Stomach (tissue), 9 donors: ENCODE measurements around the gene PRDM5. TPM values are rescaled to one million over a fixed set of nuclear protein-coding genes. Genes with fewer than 3 reads are reported as not detected.

Experiments
- DNase-seq, 2 donors: peaks; one replicate each; pipeline versions ENCODE4 v3.0.0 to v3.0.0-alpha.2; 2013 to 2019
- H3K27ac ChIP-seq, 5 donors: fragments of 200-600 bp in 4 of 5; sonication (generic) in 4 of 5; one replicate each; pipeline ENCODE4 v1.5.1; 2013 to 2019; ENCODE audit warnings: mild to moderate bottlenecking in 1 of 5, moderate library complexity in 1 of 5
- H3K27me3 ChIP-seq, 3 donors: fragments of 200-600 bp; sonication (generic); one replicate each; pipeline ENCODE4 v1.5.1; 2017 to 2019; ENCODE audit warnings: mixed run types in 1 of 3
- H3K36me3 ChIP-seq, 4 donors: fragments of 200-600 bp; sonication (generic); 1 replicate in 3 of 4; 2 replicates in 1 of 4; pipeline ENCODE4 v1.5.1; 2016 to 2019
- H3K4me1 ChIP-seq, 4 donors: fragments of 200-600 bp; sonication (generic); one replicate each; pipeline ENCODE4 v1.5.1; 2016 to 2019
- H3K4me3 ChIP-seq, 4 donors: fragments of 200-600 bp; sonication (generic) in 3 of 4; one replicate each; pipeline ENCODE4 v1.5.1; 2016 to 2019; ENCODE audit warnings: mild to moderate bottlenecking in 1 of 4
- H3K9me3 ChIP-seq, 4 donors: fragments of 200-600 bp; sonication (generic); one replicate each; pipeline ENCODE4 v1.5.1; 2016 to 2019
- CTCF ChIP-seq, 7 experiments: fragments of 450-650 bp in 4 of 7; fragments of 200-600 bp in 3 of 7; sonication (generic) in 3 of 7; IDR thresholded peaks; one replicate each; pipeline ENCODE4 v1.5.1; 2016 to 2019; ENCODE audit warnings: antibody characterized with exemption in 7 of 7, control low read depth in 2 of 7, mild to moderate bottlenecking in 1 of 7
- EP300 ChIP-seq: sonication (generic); formaldehyde crosslinking; IDR thresholded peaks from one replicate; pipeline ENCODE4 v1.6.1; 2017; ENCODE audit warnings: antibody characterized with exemption
- POLR2A ChIP-seq, 4 donors: fragments of 450-650 bp; IDR thresholded peaks; one replicate each; pipeline ENCODE4 v1.6.1; 2016; ENCODE audit warnings: antibody characterized with exemption in 4 of 4, control low read depth in 2 of 4, mild to moderate bottlenecking in 1 of 4, moderate library complexity in 1 of 4
- POLR2AphosphoS5 ChIP-seq, 3 donors: sonication (generic); formaldehyde crosslinking; IDR thresholded peaks; one replicate each; pipeline ENCODE4 v1.6.1; 2016; ENCODE audit warnings: antibody characterized with exemption in 3 of 3
- WGBS, 5 donors: extraction: QIAGEN DNeasy Blood & Tissue Kit in 3 of 5; methylation state at CpG; one replicate each; pipeline versions ENCODE4 v1.1.5 to v1.1.7; 2013 to 2018; 5-methylcytosine and 5-hydroxymethylcytosine counted together
- intact Hi-C: fragments of 100-400 bp; cut with DNase I; formaldehyde crosslinking; loops from one replicate; pipeline ENCODE4 v1.15.1; 2023; ENCODE audit warnings: low total_unique reads
- polyA plus RNA-seq, 3 donors: library from polyadenylated mRNA; stranded (reverse); fragments of 200-250 nt; gene quantifications; one replicate each; pipeline ENCODE4 v1.2.3, GENCODE V29; 2013
- total RNA-seq, 5 donors: library from RNA; depleted of rRNA; stranded (reverse); fragments of >200 nt; gene quantifications; one replicate each; pipeline versions ENCODE4 v1.1.0 to v1.2.3, GENCODE V29; 2014 to 2016
- donor health status: healthy with polysubstance abuse.
- donor health status: Bipolar disorder and iron deficiency.
- donor health status: healthy.

The PRDM5 gene
- total and polyA plus RNA-seq, 8 donors: 1.5 to 64.7 (median 10.7) TPM

- Histone ChIP-seq H3K27ac (no peak overlapping the region), H3K27me3 (peaks cover 0 to 13% (median 0%) of the 10 kb centered on the region in 3 donors), H3K36me3 (no peaks in the 10 kb centered on the region), H3K9me3 (no peaks in the 10 kb centered on the region), H3K4me3 (no peak overlapping the region), H3K4me1 (peaks cover 0 to 49% (median 29%) of the 10 kb centered on the region in 4 donors)
- 85 to 91% (median 87%) methylated on average over 2 of the region's 2 CpGs for WGBS, 5 donors
- no peak for DNase-seq
- TF ChIP-seq POLR2AphosphoS5 (IDR thresholded peaks at IDR 0.05) (no peak), CTCF (IDR thresholded peaks at IDR 0.05) (no peak), POLR2A (IDR thresholded peaks at IDR 0.05) (no peak)
- intact Hi-C loops: no loop called here
Measured at GRCh38 chr4:120920666-120921065, 1.9 kb downstream of the PRDM5 start.

DNA sequence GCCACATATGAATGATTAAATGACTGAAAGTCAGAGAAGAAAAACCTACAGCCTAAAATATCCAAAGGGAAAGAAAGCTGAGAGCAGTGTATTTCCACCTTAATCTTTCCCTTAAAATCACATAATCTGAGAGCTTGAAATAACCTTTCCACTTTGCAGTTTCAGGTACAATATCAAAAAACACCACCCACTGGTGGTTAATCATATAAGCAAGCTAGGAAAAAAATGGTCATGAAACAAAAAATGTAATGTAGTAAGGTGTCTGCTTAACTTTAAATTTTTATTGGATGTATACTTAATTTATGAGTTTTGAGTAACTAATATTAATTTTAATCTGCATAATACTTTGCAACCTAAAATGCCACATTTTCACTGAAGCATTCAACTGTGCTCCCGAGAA, 3.2 kb downstream of the PRDM5 start:
- WGBS, 5 donors: 90 to 100% (median 96%) methylated on average over 1 of the region's 1 CpG

DNA sequence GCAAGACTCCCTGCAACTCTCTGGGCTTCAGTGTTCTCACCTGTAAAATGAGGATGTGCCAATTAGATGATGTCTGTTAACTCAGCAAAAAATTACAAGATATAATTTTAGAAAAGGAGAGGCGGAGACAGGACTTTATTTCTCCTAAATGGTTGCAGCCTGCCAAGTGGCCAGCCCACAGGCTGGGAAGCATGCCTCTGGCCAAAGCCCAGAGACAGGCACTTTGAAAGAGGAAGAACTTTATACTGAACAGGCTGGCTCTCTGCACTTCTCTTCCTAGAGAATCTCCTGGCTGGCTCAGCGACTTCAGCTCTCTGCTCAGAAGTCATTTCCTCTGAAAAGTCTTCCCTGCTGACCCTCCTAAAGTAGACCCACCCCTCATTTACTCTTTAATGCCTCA, 3.7 kb downstream of the PRDM5 start:
- DNase-seq: peak in 1 of 2 donors; percentile 8
- intact Hi-C loops: no loop called here
- TF ChIP-seq CTCF (IDR thresholded peaks at IDR 0.05) (no peak), EP300 (no peak), POLR2AphosphoS5 (IDR thresholded peaks at IDR 0.05) (no peak), POLR2A (IDR thresholded peaks at IDR 0.05) (no peak)
- H3K9me3 ChIP-seq: no peaks in the 10 kb centered on the region
- no peak overlapping the region for H3K4me3 ChIP-seq
- H3K36me3 ChIP-seq: no peaks in the 10 kb centered on the region
- WGBS, 5 donors: 35 to 50% (median 45%) methylated on average over 2 of the region's 2 CpGs
- no peak overlapping the region for H3K27ac ChIP-seq
- peaks cover 0 to 13% (median 0%) of the 10 kb centered on the region in 3 donors for H3K27me3 ChIP-seq
- H3K4me1 ChIP-seq: peaks cover 0 to 49% (median 29%) of the 10 kb centered on the region in 4 donors

More for the DNA sequence above, 3.2 kb downstream of the PRDM5 start:
- DNase-seq: no peak
- no peak overlapping the region for H3K4me3 ChIP-seq
- no peaks in the 10 kb centered on the region for H3K9me3 ChIP-seq
- peaks cover 0 to 49% (median 29%) of the 10 kb centered on the region in 4 donors for H3K4me1 ChIP-seq
- H3K27me3 ChIP-seq: peaks cover 0 to 13% (median 0%) of the 10 kb centered on the region in 3 donors
- H3K27ac ChIP-seq: no peak overlapping the region
- no peak for TF ChIP-seq POLR2A (IDR thresholded peaks at IDR 0.05)
- TF ChIP-seq CTCF (IDR thresholded peaks at IDR 0.05): no peak
- no peak for TF ChIP-seq POLR2AphosphoS5 (IDR thresholded peaks at IDR 0.05)
- TF ChIP-seq EP300: no peak
- H3K36me3 ChIP-seq: no peaks in the 10 kb centered on the region
- intact Hi-C loops: no loop called here

DNA sequence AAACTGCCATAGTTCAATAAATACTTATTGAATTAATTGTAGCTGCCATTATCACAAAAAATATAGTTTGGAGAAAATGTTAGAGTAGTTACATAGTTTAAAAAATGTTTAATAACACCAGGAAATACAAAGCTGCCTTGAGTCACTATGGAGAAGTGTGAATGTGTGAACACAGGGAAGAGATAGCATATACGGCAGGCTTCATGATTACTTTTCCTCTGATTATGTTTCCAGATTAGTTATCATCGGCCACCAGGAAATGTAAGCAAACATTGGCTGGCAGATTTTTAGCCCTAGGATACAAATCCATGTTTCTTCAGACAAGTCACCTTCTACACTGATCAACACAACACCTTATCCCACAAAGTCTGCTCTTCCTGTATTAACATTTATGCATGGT, 4.4 kb downstream of the PRDM5 start:
- peaks cover 0 to 44% (median 26%) of the 10 kb centered on the region in 4 donors for H3K4me1 ChIP-seq
- DNase-seq: peak in 1 of 2 donors; percentile 18

GRCh38 chr4:120916937-120917336, 5.6 kb downstream of the PRDM5 start:
- TF ChIP-seq CTCF (IDR thresholded peaks at IDR 0.05): no peak
- no peak for TF ChIP-seq POLR2AphosphoS5 (IDR thresholded peaks at IDR 0.05)
- TF ChIP-seq EP300: no peak
- no peak for TF ChIP-seq POLR2A (IDR thresholded peaks at IDR 0.05)
- Histone ChIP-seq H3K4me1 (peaks cover 0 to 39% (median 23%) of the 10 kb centered on the region in 4 donors), H3K9me3 (no peaks in the 10 kb centered on the region), H3K36me3 (no peaks in the 10 kb centered on the region), H3K27me3 (peaks cover 0 to 2% (median 0%) of the 10 kb centered on the region in 3 donors), H3K4me3 (no peak overlapping the region), H3K27ac (no peak overlapping the region)
- DNase-seq: no peak
- intact Hi-C loops: no loop called here
- WGBS, 5 donors: 57 to 97% (median 64%) methylated on average over 2 to 3 of the region's 3 CpGs

More for the DNA sequence above, 4.4 kb downstream of the PRDM5 start:
- Histone ChIP-seq H3K36me3 (no peaks in the 10 kb centered on the region), H3K9me3 (no peaks in the 10 kb centered on the region), H3K27me3 (peaks cover 0 to 13% (median 0%) of the 10 kb centered on the region in 3 donors), H3K4me3 (no peak overlapping the region), H3K27ac (no peak overlapping the region)
- WGBS, 5 donors: 25 to 61% (median 35%) methylated on average over 2 of the region's 2 CpGs
- intact Hi-C loops: no loop called here
- TF ChIP-seq POLR2AphosphoS5 (IDR thresholded peaks at IDR 0.05) (peak in 1 of 3 donors; percentile 29), POLR2A (IDR thresholded peaks at IDR 0.05) (no peak)
